ENCODE results near the gene FNIP1.

Gene FNIP1

GRCh38 chr5:131633830-131634229, 163.0 kb downstream of the FNIP1 start:
- no peak for TF ChIP-seq NFIC (IDR thresholded peaks at IDR 0.05)
- no peak for TF ChIP-seq TAF1 (IDR thresholded peaks at IDR 0.05; ENCODE audit: low read depth)
- no peak for TF ChIP-seq MAX (IDR thresholded peaks at IDR 0.05)
- no peak for TF ChIP-seq ZBTB7A (IDR thresholded peaks at IDR 0.05; ENCODE audit: low read depth)
- TF ChIP-seq RAD21 (IDR thresholded peaks at IDR 0.05; ENCODE audit: low read depth) = no peak
- no peak for TF ChIP-seq USF1 (IDR thresholded peaks at IDR 0.05)
- no peak for TF ChIP-seq EGR1 (IDR thresholded peaks at IDR 0.05)
- no peak for TF ChIP-seq CREB1 (IDR thresholded peaks at IDR 0.05; ENCODE audit: low read depth)
- no peak for TF ChIP-seq YY1 (IDR thresholded peaks at IDR 0.05; ENCODE audit: low read depth)
- no peak for TF ChIP-seq REST (IDR thresholded peaks at IDR 0.05; ENCODE audit: low read depth)
- TF ChIP-seq TCF12 (IDR thresholded peaks at IDR 0.05; ENCODE audit: low read depth) = no peak
- no peak for TF ChIP-seq EP300 (IDR thresholded peaks at IDR 0.05; ENCODE audit: borderline replicate concordance)
- no peak for TF ChIP-seq TEAD4 (IDR thresholded peaks at IDR 0.05)
- TF ChIP-seq CEBPB (IDR thresholded peaks at IDR 0.05) = no peak
- no peak for TF ChIP-seq FOXM1 (IDR thresholded peaks at IDR 0.05; ENCODE audit: borderline replicate concordance, low read depth)

GRCh38 chr5:131630963-131631350, 165.9 kb downstream of the FNIP1 start:
- no peak for TF ChIP-seq RAD21 (IDR thresholded peaks at IDR 0.05; ENCODE audit: low read depth)
- no peak for TF ChIP-seq YY1 (IDR thresholded peaks at IDR 0.05; ENCODE audit: low read depth)
- no peak for TF ChIP-seq CREB1 (IDR thresholded peaks at IDR 0.05; ENCODE audit: low read depth)
- TF ChIP-seq CEBPB (IDR thresholded peaks at IDR 0.05) = no peak
- no peak for TF ChIP-seq ZBTB7A (IDR thresholded peaks at IDR 0.05; ENCODE audit: low read depth)
- TF ChIP-seq NFIC (IDR thresholded peaks at IDR 0.05) = no peak
- no peak for TF ChIP-seq MAX (IDR thresholded peaks at IDR 0.05)
- no peak for TF ChIP-seq TAF1 (IDR thresholded peaks at IDR 0.05; ENCODE audit: low read depth)
- no peak for TF ChIP-seq FOXM1 (IDR thresholded peaks at IDR 0.05; ENCODE audit: borderline replicate concordance, low read depth)
- TF ChIP-seq REST (IDR thresholded peaks at IDR 0.05; ENCODE audit: low read depth) = no peak
- TF ChIP-seq USF1 (IDR thresholded peaks at IDR 0.05) = no peak
- TF ChIP-seq TEAD4 (IDR thresholded peaks at IDR 0.05) = no peak

- TF ChIP-seq CREB1 (IDR thresholded peaks at IDR 0.05; ENCODE audit: low read depth) (no peak), YY1 (IDR thresholded peaks at IDR 0.05; ENCODE audit: low read depth) (no peak)
These were observed 166.4 kb downstream of the FNIP1 start for GRCh38 chr5:131630208-131630962.

- no peak for TF ChIP-seq ZBTB7A (IDR thresholded peaks at IDR 0.05; ENCODE audit: low read depth)
- no peak for TF ChIP-seq CEBPB (IDR thresholded peaks at IDR 0.05)
- TF ChIP-seq CREB1 (IDR thresholded peaks at IDR 0.05; ENCODE audit: low read depth) = no peak
- no peak for TF ChIP-seq MAX (IDR thresholded peaks at IDR 0.05)
- no peak for TF ChIP-seq FOXM1 (IDR thresholded peaks at IDR 0.05; ENCODE audit: borderline replicate concordance, low read depth)
- no peak for TF ChIP-seq TEAD4 (IDR thresholded peaks at IDR 0.05)
- TF ChIP-seq RAD21 (IDR thresholded peaks at IDR 0.05; ENCODE audit: low read depth) = no peak
- TF ChIP-seq YY1 (IDR thresholded peaks at IDR 0.05; ENCODE audit: low read depth) = no peak
- TF ChIP-seq EGR1 (IDR thresholded peaks at IDR 0.05) = no peak
- TF ChIP-seq REST (IDR thresholded peaks at IDR 0.05; ENCODE audit: low read depth) = no peak
- no peak for TF ChIP-seq TCF12 (IDR thresholded peaks at IDR 0.05; ENCODE audit: low read depth)
- TF ChIP-seq TAF1 (IDR thresholded peaks at IDR 0.05; ENCODE audit: low read depth) = no peak
- TF ChIP-seq NFIC (IDR thresholded peaks at IDR 0.05) = no peak
These were observed 167.8 kb downstream of the FNIP1 start for GRCh38 chr5:131628990-131629389.
